ENCODE measurements around the gene SLC25A21. TPM values are rescaled to one million over a fixed set of nuclear protein-coding genes. Genes with fewer than 3 reads are reported as not detected.

Gene SLC25A21
- total and polyA plus RNA-seq, 8 donors = 0.40 to 5.4 (median 1.3) TPM; not detected in 2

DNA sequence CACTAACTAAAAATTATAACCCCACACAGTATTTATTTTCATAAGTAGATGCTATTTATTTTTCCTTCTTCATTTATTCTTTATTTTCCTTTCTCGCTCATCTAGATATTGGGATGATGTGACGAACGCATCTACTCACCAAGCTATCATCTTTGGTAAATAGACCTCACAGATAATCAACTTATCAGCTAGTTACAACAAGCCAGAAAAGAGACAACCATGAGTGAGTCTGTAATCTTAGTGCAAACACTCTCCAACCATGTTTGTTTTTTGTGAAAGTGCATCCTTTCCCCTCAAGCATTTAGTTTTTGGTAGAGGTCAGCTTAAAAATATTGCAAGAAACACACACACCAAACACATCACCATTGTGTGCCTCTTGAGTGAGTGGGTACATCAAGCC is 84.9 kb downstream of the SLC25A21 start:
- Histone ChIP-seq H3K4me1 (no peaks in the 10 kb centered on the region), H3K36me3 (no peaks in the 10 kb centered on the region), H3K27me3 (no peaks in the 10 kb centered on the region), H3K4me3 (no peak overlapping the region), H3K9me3 (no peaks in the 10 kb centered on the region), H3K27ac (no peak overlapping the region)
- no peak for DNase-seq
- intact Hi-C loops (cut with DNase I; ENCODE audit: low total_unique reads) = no loop called here
- TF ChIP-seq EP300 (IDR thresholded peaks at IDR 0.05) (no peak), POLR2AphosphoS5 (IDR thresholded peaks at IDR 0.05) (no peak), POLR2A (IDR thresholded peaks at IDR 0.05) (no peak)
- TF ChIP-seq, protein P1, sequence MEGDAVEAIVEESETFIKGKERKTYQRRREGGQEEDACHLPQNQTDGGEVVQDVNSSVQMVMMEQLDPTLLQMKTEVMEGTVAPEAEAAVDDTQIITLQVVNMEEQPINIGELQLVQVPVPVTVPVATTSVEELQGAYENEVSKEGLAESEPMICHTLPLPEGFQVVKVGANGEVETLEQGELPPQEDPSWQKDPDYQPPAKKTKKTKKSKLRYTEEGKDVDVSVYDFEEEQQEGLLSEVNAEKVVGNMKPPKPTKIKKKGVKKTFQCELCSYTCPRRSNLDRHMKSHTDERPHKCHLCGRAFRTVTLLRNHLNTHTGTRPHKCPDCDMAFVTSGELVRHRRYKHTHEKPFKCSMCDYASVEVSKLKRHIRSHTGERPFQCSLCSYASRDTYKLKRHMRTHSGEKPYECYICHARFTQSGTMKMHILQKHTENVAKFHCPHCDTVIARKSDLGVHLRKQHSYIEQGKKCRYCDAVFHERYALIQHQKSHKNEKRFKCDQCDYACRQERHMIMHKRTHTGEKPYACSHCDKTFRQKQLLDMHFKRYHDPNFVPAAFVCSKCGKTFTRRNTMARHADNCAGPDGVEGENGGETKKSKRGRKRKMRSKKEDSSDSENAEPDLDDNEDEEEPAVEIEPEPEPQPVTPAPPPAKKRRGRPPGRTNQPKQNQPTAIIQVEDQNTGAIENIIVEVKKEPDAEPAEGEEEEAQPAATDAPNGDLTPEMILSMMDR (IDR thresholded peaks at IDR 0.05) = no peak
- 72 to 90% (median 81%) methylated on average over 3 of the region's 3 CpGs for WGBS, 5 donors

DNA sequence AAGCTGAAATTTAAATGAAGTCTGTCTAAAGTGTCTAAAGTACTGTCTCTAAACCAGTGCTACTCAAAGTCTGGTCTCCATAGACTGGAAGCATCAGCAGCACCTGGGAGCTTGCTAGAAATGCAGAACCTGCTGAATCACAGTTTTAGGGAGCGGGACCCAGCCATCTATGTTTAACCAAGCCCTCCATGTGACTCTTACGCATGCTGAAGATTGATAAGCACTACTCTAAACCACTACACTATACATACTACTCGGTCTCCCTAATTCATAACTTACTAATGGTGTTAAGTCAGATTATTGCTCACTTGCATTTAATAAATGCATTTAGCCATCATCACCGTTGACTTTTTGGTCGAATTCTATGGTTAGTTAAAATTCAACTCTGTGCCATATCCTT is 88.8 kb downstream of the SLC25A21 start:
- no peak for DNase-seq
- Histone ChIP-seq H3K27me3 (no peaks in the 10 kb centered on the region), H3K9me3 (no peaks in the 10 kb centered on the region), H3K27ac (no peak overlapping the region), H3K4me3 (no peak overlapping the region), H3K4me1 (no peaks in the 10 kb centered on the region), H3K36me3 (no peaks in the 10 kb centered on the region)
- 52 to 65% (median 55%) methylated on average over 5 of the region's 5 CpGs for WGBS, 5 donors
- no peak for TF ChIP-seq POLR2AphosphoS5 (IDR thresholded peaks at IDR 0.05)
- TF ChIP-seq POLR2A (IDR thresholded peaks at IDR 0.05) = no peak
- no peak for TF ChIP-seq EP300 (IDR thresholded peaks at IDR 0.05)
- TF ChIP-seq, protein P1 (IDR thresholded peaks at IDR 0.05) = no peak
- intact Hi-C loops (cut with DNase I; ENCODE audit: low total_unique reads) = no loop called here

DNA sequence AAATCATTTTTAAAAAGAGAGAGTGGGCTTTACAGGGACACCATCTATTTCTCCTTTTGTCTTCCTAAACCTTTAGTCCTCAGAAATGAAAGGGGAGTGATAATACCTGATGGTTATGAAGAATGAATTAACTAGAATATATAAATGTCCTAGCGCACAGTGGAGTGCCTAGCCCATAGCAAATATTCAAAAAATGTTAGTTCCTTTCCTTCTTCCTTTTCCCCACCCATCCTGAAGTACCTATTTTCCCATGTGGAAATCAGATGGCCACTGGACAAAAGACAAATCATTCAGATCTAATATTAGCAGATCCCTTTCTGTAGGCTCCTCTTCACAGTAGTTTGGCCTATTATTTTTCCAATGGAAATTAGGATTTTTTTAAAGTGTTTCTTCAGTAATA is 90.0 kb downstream of the SLC25A21 start:
- Histone ChIP-seq H3K4me1 (no peaks in the 10 kb centered on the region), H3K27ac (no peak overlapping the region), H3K9me3 (no peaks in the 10 kb centered on the region), H3K36me3 (no peaks in the 10 kb centered on the region), H3K4me3 (no peak overlapping the region), H3K27me3 (no peaks in the 10 kb centered on the region)
- no peak for DNase-seq
- intact Hi-C loops (cut with DNase I; ENCODE audit: low total_unique reads) = no loop called here
- WGBS, 5 donors = 0% methylated on average over 1 of the region's 1 CpG
- TF ChIP-seq POLR2AphosphoS5 (IDR thresholded peaks at IDR 0.05) (no peak), POLR2A (IDR thresholded peaks at IDR 0.05) (no peak), EP300 (IDR thresholded peaks at IDR 0.05) (no peak)
- TF ChIP-seq, protein P1 (IDR thresholded peaks at IDR 0.05) = no peak

DNA sequence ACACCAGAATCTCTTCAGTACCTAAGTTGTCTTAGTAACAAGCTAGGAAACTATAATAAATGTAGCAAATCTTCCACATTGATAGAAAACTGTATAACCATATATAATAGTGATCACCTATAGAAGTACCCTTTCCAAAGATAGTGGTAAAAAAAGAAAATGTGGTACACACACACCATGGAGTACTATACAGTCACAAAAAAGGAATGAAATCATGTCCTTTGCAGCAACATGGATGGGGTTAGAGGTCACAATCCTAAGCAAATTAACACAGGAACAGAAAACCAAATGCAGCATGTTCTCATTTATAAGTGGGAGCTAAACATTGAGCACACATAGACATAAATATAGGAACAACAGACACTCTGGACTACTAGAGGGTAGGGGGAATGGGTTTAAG is 90.5 kb downstream of the SLC25A21 start:
- Histone ChIP-seq H3K36me3 (no peaks in the 10 kb centered on the region), H3K27me3 (no peaks in the 10 kb centered on the region), H3K27ac (no peak overlapping the region), H3K4me3 (no peak overlapping the region), H3K4me1 (no peaks in the 10 kb centered on the region), H3K9me3 (no peaks in the 10 kb centered on the region)
- intact Hi-C loops (cut with DNase I; ENCODE audit: low total_unique reads) = no loop called here
- TF ChIP-seq, protein P1 (IDR thresholded peaks at IDR 0.05) = no peak
- TF ChIP-seq EP300 (IDR thresholded peaks at IDR 0.05) = no peak
- no peak for DNase-seq

Data from stomach (tissue), 9 donors.